Superior temporal gyrus (tissue), 1 donor: ENCODE measurements around the gene TSPAN6.

ENCODE experiments used
- DNase-seq: peaks from one replicate; pipeline ENCODE4 v3.0.0-alpha.2; 2016; ENCODE audit errors: extremely low spot score

The TSPAN6 gene

DNA sequence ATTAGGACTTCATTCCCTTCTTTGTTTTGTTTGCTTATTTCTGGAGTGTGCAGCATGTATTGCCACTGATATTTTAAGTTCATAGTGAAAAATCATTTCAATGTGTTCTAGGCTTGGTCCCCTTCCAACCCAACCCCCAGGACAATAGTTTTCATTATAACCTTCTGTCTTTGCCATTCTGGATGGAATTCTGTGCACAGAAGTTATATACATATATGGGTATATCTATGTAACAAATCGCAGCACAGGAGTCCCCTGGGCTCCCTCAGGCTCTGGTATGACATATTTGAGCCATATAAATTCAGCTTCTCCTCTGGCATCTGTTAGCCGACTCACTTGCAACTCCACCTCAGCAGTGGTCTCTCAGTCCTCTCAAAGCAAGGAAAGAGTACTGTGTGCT is 52.0 kb downstream of the TSPAN6 start, which contains the start of gene TNMD:
TNMD (plus strand) TSS at position 326 of the 400 bp plus-strand sequence. CDS start 83 bp downstream, outside the sequence.
- no peak for DNase-seq
